Fibroblast of skin of abdomen (primary cell): ENCODE data around the gene INTS1.

Experiments
- DNase-seq: peaks from one replicate; pipeline ENCODE4 v3.0.0-alpha.2; 2013

The INTS1 gene

DNA sequence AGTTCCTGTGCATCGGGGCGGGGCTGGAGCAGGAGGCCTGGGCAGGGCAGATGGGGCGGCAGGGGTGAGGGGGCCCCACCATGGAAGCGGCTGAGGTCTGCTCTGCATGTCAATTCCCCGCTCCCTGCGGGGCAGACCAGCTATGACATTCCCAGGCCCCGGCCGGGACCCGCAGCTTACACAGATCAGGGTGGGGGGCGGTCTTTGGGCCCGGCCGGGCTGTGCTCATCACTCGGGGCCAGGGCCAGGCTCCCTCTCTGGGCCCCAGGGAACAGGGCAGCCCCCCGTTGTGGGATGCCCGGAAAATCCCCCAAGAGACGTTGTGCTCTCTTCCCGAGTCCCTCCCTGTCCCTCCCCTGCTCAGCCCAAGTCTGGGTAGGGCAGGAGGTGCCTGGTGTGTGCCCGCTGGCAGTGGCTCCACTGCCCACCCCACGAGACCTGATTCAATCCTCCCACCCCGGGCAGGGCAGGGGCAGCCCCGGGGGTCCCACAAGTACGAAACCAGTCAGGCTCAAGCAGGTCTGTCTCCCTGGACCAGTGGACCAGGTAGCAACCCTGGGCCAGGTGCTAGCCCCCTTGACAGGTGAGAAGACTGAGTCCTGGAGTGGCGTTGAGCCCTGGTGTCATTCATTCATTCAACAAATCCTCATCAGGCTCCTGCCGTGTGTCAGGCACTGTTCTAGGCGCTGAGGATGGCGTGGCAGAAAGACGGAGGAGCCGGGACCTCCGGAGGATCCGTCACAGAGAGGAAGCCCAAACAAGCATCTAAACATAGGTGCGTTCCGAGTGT lies 73.9 kb downstream of the INTS1 start:
- no peak for DNase-seq

DNA sequence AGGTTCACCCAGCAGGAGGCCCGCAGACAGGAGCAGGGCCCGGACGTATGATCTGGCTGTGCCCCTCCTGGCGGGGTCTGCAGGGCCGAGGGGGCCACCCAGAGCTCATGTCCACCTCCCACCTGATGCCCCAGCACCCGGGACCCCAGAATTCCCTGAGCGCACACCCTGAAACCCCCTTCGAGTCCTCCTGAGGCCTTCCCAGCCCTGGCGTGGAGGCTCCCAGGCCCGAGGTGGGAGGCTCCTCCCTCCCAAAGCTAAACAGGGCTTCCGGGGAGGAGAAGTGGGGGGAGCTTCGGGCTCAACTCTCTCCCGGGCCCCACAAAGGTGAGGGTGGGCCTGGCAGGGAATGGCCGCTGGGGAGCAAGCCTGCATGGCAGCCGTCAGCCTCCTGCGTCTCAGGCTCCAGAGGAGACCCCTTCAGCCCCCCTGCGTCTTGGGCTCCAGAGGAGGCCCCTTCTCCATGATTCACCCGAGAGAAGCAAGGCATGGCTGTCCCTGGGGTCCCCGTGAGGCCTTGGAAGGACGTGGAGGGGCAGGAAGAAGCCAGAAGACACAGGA lies 75.2 kb downstream of the INTS1 start:
- DNase-seq = no peak

DNA sequence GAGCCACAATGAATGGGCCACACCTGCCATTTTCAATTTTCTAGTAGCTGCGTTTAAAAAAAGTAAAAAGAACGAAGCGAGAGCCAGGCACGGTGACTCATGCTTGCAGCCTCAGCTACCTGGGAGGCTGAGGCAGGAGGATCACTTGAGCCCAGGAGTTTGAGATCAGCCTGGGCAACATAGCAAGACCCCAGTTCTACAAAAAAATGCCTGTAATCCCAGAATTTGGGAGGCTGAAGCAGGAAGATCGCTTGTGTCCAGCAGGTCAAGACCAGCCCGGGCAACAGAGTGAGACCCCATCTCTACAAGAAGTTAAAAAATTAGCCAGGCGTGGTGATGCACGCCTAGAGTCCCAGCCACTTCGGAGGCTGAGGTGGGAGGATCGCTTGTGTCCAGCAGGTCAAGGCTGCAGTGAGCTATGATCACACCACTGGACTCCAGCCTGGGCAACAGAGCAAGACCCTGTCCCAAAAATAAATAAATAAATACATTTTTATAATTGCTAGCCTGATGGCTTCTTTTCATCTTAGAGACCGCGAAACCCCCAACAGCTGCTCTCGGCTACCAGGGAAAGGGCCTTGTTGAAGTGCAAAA lies 77.0 kb downstream of the INTS1 start:
- no peak for DNase-seq

DNA sequence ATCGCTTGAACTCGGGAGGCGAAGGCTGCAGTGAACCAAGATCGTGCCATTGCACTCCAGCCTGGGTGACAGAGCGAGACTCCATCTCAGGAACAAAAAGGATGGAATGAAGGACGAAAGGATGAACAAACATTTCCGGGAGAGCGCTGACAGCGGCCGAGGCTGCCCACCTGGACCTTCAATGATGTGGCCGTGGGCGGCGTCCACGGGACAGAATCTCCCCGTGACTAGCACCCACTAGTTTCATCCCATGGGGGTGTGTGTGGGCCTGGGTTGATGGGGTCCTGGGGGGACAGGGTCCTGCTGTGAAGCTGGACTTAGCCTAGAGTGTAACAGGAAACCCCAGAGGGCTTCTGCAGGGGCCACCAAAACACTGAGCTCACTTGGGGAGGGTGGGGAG lies 77.7 kb downstream of the INTS1 start:
- no peak for DNase-seq

DNA sequence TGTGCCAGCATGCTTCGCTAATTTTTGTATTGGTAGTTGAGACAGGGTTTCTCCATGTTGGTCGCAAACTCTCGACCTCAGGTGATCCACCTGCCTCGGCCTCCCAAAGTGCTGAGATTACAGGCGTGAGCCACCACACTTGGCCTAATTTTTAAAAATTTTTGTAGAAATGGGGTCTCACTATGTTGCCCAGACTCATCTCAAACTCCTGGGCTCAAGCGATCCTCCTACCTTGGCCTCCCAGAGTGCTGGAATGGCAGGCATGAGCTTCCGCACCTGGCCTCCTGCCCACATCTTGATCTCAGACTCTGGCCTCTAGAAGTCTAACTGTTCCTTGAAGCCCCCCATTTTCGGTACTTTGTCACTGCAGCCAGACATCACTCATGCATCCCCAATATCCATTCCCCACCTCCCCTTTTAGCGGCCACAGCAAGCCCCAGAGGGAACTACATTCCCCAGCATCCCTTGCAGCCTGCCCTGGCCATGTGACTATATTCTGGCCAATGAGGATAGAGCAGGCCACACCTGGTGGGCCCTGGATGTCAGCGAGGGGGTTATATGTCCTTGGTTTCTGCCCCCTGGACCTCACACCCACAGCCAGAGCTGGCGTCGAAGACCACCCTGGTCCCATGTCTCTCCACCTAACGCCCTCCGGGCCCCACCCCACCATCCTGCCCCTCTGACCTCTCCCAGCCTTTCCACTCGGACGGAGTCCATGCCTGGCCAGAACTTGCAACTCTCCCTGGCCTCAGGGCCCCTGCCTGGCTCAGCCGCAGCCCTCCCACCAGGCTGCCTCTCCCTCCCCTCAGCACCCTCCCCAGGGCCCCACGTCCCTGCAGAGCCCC lies 78.7 kb downstream of the INTS1 start:
- DNase-seq = no peak

DNA sequence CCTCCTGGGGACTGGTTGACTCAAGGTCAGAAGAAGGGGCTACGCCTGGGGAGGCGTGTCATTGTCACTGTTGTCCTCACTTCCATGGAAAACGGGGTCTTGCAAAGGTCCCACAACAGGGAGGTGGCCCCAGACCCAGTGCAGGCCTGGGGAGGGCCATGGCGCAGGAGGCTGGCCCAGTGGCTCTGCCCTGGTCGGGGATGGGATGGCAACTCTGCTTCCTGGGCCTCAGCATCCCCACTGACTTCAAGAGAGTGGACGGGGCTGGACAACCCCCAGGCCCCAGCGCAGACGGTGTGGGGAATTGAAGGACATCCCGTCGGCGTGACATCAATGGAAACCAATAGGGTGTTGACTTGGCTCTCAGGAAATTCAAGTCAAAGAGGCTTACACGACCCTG lies 80.1 kb downstream of the INTS1 start:
- DNase-seq = no peak

DNA sequence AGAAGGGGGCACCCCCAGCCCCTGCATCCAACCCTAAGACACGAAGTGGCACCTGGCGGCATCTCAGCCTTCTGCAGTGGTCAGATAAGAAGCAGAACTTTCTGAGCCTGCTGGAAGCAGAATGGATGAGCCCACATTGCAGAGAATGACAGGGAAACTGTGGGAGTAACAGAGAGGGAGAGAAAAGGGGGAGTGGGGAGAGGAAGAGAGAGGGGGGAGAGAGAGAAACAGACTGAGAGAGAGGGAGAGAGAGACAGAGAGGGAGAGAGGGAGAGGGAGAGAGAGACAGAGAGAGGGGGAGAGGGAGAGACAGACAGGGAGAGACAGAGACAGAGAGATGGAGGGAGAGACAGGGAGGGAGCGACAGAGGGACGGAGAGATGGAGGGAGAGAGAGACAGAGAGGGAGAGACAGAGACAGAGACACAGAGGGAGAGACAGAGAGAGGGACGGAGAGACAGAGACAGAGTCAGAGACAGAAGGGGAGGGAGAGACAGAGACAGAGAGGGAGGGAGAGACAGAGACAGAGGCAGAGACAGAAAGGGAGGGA lies 80.9 kb downstream of the INTS1 start:
- no peak for DNase-seq

DNA sequence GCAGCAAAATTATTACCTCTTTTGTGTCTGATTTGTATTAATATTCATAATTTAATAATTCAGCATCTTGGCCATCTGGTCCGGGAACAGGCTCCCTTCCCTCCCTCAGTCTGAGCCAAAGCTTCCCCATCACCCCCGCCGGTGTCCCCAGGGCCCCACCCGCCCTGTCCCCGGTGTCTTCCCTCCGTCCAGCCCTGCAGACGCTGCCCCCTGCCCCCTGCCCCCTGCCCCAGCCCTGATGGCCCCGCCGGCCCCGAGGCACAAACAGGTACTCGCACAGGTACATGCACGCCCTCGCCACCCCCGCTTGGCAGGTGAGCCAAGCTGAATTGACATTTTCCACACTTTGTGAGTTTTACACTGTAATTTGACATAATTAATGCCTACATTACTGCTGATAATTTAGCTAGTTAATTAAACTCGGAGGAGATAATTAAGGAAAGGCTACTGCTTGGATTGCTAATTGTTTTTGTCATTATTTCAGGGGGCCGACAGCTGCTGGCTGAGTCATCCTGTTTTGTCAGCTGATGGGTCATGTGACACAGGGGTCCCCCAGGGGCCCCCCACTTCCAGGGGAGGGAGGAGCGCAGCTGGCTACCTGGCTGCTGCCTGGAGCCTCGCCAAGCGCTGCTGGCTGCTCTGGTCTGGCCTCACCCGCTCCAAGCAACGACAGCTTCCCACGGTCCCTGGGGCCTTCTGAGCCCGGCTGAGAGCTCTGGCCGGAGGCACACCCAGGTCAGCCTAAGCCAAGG lies 81.5 kb downstream of the INTS1 start:
- DNase-seq = no peak

DNA sequence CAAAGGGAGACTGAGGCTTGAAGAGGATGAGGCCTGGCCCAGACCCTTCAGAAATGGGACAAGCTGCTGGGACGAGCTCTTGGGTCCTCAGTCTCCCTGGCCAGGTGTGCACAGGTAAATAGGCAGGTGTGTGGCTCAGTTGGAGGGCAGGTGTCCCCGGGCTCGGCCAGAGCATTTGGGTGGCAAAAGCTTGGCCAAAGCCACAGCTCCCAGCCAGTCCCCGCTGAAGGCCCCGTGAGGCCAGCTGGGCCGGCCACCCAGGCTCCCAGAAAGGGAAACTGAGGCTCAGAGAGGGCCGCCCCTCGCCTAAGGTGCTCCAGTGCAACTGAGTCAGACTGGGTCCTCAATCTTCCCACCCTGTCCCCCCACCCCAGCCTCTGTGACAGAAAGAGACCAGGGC lies 82.2 kb downstream of the INTS1 start:
- DNase-seq = no peak

DNA sequence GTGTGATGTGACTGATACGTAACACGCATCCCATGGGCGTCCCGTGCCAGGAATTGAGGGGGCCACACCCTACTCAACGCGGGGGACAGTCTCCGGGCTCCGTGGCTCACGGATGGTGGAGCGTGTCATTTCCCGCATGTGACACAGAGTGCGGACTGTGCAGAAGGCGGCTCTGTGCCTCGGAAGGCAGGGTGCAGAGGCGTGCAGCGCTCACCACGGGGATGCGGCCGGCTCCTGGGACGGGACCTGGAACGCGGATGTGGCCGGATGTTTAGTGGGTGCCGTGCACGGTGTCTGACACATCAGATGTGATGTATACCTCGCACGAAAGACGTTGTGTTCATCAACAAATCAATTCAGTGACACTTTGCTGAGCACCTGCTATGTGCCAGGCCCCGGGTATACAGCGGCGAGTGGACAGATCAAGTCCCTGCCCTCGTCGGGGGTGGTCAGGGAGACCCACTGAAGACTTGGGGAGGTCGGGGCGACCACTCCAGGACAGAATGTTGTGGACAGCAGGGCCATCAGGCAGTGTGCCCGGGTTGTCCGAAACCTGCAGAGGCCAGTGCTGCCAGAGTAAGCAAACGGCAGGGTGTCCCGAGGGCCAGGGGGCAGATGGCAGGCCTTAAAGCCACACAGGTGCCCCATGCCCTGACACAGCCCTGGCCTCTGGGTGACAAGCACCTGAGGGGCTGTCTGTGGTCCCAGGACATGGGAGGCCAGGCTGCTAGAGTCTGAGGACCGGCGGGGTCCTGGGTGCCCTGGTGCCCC lies 83.0 kb downstream of the INTS1 start:
- DNase-seq = no peak
